ENCODE data around the gene ZNF678.
"Not testable (repeated sequence)": the region's sequence is repeated elsewhere in the genome, so short reads cannot be mapped to it uniquely, and the experiment has no call there.

The ZNF678 gene

GRCh38 chr1:227607336-227607898 lies 44.1 kb downstream of the ZNF678 start:
- no peak for DNase-seq

GRCh38 chr1:227612658-227613057 lies 49.3 kb downstream of the ZNF678 start:
- no peak for DNase-seq

GRCh38 chr1:227613526-227613925 lies 50.2 kb downstream of the ZNF678 start:
- DNase-seq: no peak

- no peak for DNase-seq
These were observed 57.9 kb downstream of the ZNF678 start for GRCh38 chr1:227621211-227621610.

GRCh38 chr1:227622739-227623475 lies 59.6 kb downstream of the ZNF678 start:
- no peak for DNase-seq

- no peak for DNase-seq
These were observed 69.0 kb downstream of the ZNF678 start for GRCh38 chr1:227632325-227632724.

GRCh38 chr1:227635596-227635995 lies 72.2 kb downstream of the ZNF678 start:
- DNase-seq: no peak

- DNase-seq: no peak
These were observed 91.1 kb downstream of the ZNF678 start for GRCh38 chr1:227654431-227654830.

GRCh38 chr1:227654858-227655752 lies 91.7 kb downstream of the ZNF678 start:
- no peak for DNase-seq

GRCh38 chr1:227661495-227661894 lies 98.1 kb downstream of the ZNF678 start:
- no peak for DNase-seq

- no peak for DNase-seq
These were observed 99.6 kb downstream of the ZNF678 start for GRCh38 chr1:227662933-227663332.

- no peak for DNase-seq
These were observed 102.9 kb downstream of the ZNF678 start for GRCh38 chr1:227666286-227666685.

- no peak for DNase-seq
These were observed 110.1 kb downstream of the ZNF678 start for GRCh38 chr1:227673441-227673840.

GRCh38 chr1:227685807-227686206 lies 122.5 kb downstream of the ZNF678 start:
- DNase-seq: no peak

- DNase-seq: no peak
These were observed 134.0 kb downstream of the ZNF678 start for GRCh38 chr1:227697321-227697864.

GRCh38 chr1:227701631-227702030 lies 138.3 kb downstream of the ZNF678 start:
- DNase-seq: not testable (repeated sequence)

- DNase-seq: no peak
These were observed 144.5 kb downstream of the ZNF678 start for GRCh38 chr1:227707846-227708245.

- DNase-seq: no peak
These were observed 146.1 kb downstream of the ZNF678 start for GRCh38 chr1:227709451-227709850.

GRCh38 chr1:227710474-227710873 lies 147.1 kb downstream of the ZNF678 start:
- not testable (repeated sequence) for DNase-seq

GRCh38 chr1:227712648-227713047 lies 149.3 kb downstream of the ZNF678 start:
- no peak for DNase-seq

GRCh38 chr1:227718932-227719331 lies 155.6 kb downstream of the ZNF678 start:
- DNase-seq: no peak

GRCh38 chr1:227723474-227723873 lies 160.1 kb downstream of the ZNF678 start:
- DNase-seq: no peak

- DNase-seq: no peak
These were observed 161.7 kb downstream of the ZNF678 start for GRCh38 chr1:227725046-227725445.

All from NCI-H510A treated with DMSO at 0.1 percent for 48 hours (cell line).